WI38 (cell line): Measurements from ENCODE around the gene FXN.

Source experiments
- H3K4me3 ChIP-seq: 2 replicates; pipeline ENCODE4 v1.5.1; 2011; ENCODE audit warnings: low read depth, mild to moderate bottlenecking, control low read depth, low read length
- TF ChIP-seq, protein P1 (sequence below): IDR thresholded peaks from 2 replicates; pipeline ENCODE4 v1.5.1; 2012; ENCODE audit warnings: low read depth, mild to moderate bottlenecking, control low read depth, low read length

The FXN gene

DNA sequence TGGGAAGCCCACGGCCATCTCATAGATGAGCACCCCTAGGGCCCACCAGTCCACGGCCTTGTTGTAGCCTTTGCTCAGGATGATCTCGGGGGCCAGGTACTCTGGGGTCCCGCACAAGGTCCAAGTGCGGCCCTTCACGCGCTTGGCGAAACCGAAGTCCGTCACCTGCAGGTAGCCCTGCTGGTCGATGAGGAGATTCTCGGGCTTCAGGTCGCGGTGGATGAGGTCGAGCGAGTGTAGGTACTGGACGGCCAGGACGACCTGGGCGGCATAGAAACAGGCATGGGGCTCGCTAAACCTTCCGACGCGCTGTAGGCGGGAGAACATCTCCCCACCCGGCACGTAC lies 22.2 kb upstream of the FXN start:
- TF ChIP-seq, protein P1, sequence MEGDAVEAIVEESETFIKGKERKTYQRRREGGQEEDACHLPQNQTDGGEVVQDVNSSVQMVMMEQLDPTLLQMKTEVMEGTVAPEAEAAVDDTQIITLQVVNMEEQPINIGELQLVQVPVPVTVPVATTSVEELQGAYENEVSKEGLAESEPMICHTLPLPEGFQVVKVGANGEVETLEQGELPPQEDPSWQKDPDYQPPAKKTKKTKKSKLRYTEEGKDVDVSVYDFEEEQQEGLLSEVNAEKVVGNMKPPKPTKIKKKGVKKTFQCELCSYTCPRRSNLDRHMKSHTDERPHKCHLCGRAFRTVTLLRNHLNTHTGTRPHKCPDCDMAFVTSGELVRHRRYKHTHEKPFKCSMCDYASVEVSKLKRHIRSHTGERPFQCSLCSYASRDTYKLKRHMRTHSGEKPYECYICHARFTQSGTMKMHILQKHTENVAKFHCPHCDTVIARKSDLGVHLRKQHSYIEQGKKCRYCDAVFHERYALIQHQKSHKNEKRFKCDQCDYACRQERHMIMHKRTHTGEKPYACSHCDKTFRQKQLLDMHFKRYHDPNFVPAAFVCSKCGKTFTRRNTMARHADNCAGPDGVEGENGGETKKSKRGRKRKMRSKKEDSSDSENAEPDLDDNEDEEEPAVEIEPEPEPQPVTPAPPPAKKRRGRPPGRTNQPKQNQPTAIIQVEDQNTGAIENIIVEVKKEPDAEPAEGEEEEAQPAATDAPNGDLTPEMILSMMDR = no peak
- no peak overlapping the region for H3K4me3 ChIP-seq

DNA sequence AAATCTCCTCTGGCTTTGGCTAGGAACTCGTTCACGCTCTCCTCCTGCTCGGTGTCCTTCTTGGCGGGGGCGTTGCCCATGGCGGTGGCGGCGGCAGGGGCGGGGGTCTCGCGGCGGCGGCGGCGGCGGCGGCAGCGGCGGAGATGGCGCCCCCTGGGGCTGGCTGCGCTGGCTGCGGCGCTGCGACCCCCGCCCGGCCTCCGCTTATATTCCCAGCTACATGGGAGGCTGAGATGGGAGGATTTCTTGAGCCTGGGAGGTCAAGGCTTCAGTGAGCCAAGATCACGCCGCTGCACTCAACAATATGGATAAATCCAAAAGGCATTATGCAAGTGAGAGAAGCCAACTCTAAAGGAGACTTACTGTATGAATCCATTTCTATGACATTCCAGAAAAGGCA lies 21.5 kb upstream of the FXN start, which contains the start of gene PRKACG:
PRKACG (minus strand) TSS at position 101 of the 400 bp plus-strand sequence; CDS start at position 80, 21 bp downstream.
- no peak within 1 kb of the TSS for H3K4me3 ChIP-seq
- TF ChIP-seq, protein P1 = no peak

DNA sequence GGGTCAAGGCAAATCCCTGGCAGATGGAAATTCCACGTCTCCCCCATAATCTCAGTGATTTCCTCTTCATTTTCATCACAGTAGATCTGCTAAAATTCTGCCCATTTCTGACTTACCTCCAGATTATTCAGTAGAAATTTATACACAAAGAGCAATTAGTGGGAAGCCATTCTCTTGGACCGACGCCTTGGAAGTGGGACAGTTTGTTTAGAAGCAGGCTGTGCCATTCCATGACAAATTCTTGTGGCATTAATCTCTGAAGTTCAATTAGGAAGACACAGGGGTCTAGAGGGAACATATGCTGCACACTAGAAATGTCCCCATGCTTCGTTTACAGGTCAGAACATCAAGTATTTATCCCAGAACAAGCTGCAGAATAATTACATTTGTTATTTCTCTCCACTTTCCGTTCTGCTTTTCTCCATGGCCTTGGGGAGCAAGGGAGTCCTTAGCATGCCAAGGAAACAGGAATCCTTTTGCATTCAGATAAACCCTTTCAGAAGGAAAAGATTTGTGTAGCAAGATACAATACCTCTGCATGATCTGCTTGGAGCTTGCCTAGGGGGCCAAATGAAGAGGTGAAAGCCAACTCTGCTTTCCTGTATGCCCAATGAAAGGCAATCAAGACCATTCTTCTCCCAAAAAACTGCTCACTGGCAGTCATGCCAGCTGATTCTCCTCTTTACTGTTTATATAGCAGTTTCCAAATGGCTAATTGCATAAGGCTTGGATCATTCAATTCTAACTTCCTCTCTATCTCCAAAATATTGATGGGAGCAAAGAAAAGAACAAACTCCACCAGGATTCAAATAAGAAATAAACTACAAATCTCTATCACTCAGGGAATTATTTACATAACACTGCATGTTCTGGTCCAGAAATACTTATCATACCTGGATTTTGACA lies 19.1 kb upstream of the FXN start:
- TF ChIP-seq, protein P1 = no peak
- H3K4me3 ChIP-seq = no peak overlapping the region

DNA sequence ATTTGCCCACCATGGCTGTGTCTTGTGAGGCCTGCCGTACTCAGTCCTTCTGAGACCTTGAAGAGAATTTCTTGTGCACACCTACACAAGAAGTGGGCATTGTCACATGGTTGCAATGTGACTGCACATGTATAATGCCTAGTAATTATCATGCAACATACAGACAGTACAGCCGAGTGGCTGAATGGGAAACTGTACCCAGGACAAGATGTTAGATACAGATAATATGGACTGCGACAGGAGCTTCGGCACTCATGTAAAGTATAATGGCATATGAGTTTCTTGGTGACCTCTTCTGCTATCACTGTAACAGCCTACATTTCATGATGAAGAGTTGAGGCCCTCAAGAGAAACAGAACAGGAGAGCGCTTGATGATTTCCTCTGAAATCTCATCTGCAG lies 16.8 kb upstream of the FXN start:
- no peak overlapping the region for H3K4me3 ChIP-seq
- TF ChIP-seq, protein P1 = no peak

DNA sequence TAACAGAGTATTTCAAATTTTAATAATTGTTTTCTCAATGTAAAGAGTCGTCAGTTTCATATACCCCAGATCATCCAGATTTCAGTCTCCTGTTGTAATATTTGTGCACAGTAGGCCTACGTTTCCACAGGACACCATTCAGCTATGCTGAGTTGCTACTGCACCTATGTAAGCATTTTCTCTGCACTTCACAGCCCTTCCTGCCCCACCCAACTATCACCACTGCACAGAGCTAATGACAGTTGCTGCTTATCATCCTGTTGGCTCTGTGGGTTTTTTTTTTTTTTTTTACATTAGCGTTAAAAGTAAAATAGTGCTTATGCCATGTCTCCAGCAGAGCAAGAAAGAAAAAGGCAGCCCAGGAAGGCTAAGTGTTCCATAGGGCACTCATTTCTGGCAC lies 15.7 kb upstream of the FXN start:
- no peak overlapping the region for H3K4me3 ChIP-seq

DNA sequence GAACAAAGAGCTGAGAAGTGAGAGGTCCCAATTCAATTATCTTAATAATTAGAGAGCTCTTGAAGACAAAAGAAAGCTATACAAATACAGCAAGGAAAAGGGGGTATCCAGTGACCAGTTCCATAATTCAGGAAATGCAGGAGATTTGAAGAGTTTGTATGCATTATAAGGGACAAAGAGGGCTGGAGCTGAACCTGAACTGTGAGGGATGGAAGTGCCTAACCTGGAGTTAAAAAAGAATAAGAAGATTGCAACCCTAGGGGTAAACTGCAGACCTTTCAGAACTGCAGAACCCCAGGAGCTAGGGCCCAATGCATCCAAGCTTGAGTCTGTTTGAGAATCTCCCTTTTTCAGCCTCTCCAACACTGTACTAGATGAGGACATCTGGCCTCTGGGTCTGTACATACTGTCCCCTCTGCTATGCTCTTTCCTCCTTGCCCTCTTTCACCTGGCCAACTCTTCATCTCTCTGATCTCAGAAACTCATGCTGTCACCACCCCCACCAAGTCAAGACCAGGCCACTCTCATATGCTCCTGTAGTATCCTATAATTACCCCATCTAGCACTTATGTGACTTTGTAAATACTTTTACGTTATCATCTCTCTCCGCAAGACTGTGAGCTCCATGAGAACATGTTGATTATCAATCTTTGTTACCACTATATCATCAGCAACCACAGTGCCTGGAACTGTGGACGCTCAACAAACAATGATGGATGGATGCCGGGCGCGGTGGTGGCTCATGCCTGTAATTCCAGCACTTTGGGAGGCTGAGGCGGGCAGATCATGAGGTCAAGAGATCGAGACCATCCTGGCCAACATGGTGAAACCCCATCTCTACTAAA lies 15.0 kb upstream of the FXN start:
- no peak overlapping the region for H3K4me3 ChIP-seq
- TF ChIP-seq, protein P1 = no peak

More for the DNA sequence above, 15.7 kb upstream of the FXN start:
- TF ChIP-seq, protein P1 = no peak
